ENCODE data around the gene FBXO42.

FBXO42 gene

GRCh38 chr1:16286122-16286521 lies 66.2 kb downstream of the FBXO42 start:
- TF ChIP-seq CTCF (IDR thresholded peaks at IDR 0.05; ENCODE audit: low read depth, low read length, missing control alignments): no peak
- no peak for DNase-seq (ENCODE audit: extremely low read depth, low read depth)
- H3K4me3 ChIP-seq (replicated peaks; ENCODE audit: low read depth, low read length): no peak overlapping the region

GRCh38 chr1:16281765-16282164 lies 70.5 kb downstream of the FBXO42 start:
- no peak overlapping the region for H3K4me3 ChIP-seq (replicated peaks; ENCODE audit: low read depth, low read length)
- no peak for TF ChIP-seq CTCF (IDR thresholded peaks at IDR 0.05; ENCODE audit: low read depth, low read length, missing control alignments)
- DNase-seq (ENCODE audit: extremely low read depth, low read depth): no peak

GRCh38 chr1:16279186-16279585 lies 73.1 kb downstream of the FBXO42 start:
- DNase-seq (ENCODE audit: extremely low read depth, low read depth): no peak
- TF ChIP-seq CTCF (IDR thresholded peaks at IDR 0.05; ENCODE audit: low read depth, low read length, missing control alignments): no peak

GRCh38 chr1:16276302-16277030 lies 75.8 kb downstream of the FBXO42 start:
- no peak overlapping the region for H3K4me3 ChIP-seq (replicated peaks; ENCODE audit: low read depth, low read length)
- DNase-seq (ENCODE audit: extremely low read depth, low read depth): no peak
- TF ChIP-seq CTCF (IDR thresholded peaks at IDR 0.05; ENCODE audit: low read depth, low read length, missing control alignments): no peak

More at GRCh38 chr1:16279186-16279585, 73.1 kb downstream of the FBXO42 start:
- H3K4me3 ChIP-seq (replicated peaks; ENCODE audit: low read depth, low read length): no peak overlapping the region

GRCh38 chr1:16275591-16275990 lies 76.7 kb downstream of the FBXO42 start:
- no peak overlapping the region for H3K4me3 ChIP-seq (replicated peaks; ENCODE audit: low read depth, low read length)
- TF ChIP-seq CTCF (IDR thresholded peaks at IDR 0.05; ENCODE audit: low read depth, low read length, missing control alignments): no peak

GRCh38 chr1:16267690-16268180 lies 84.5 kb downstream of the FBXO42 start:
- no peak for TF ChIP-seq CTCF (IDR thresholded peaks at IDR 0.05; ENCODE audit: low read depth, low read length, missing control alignments)
- H3K4me3 ChIP-seq (replicated peaks; ENCODE audit: low read depth, low read length): no peak overlapping the region
- no peak for DNase-seq (ENCODE audit: extremely low read depth, low read depth)

More at GRCh38 chr1:16275591-16275990, 76.7 kb downstream of the FBXO42 start:
- no peak for DNase-seq (ENCODE audit: extremely low read depth, low read depth)

Measured in HFF-Myc (cell line).